Natural killer cell (primary cell): ENCODE data around the gene RBM38. TPM values are rescaled to one million over a fixed set of nuclear protein-coding genes. Genes with fewer than 3 reads are reported as not detected.

Experiments used
- ATAC-seq, 3 donors: fragments of 150-1000 bp in 2 of 3; fragments of 200-7000 bp in 1 of 3; cut with Tn5 transposase; 1 replicate in 1 of 3; 2 replicates in 2 of 3; pipeline ENCODE4 v1.10.0; 2021; ENCODE audit warnings: mild to moderate bottlenecking in 2 of 3, moderate library complexity in 2 of 3
- DNase-seq, 2 donors: peaks; one replicate each; pipeline versions ENCODE4 v3.0.0 to v3.0.0-alpha.2; 2013 to 2021; ENCODE audit warnings: mixed read lengths in 1 of 2
- H3K27ac ChIP-seq: one replicate; pipeline ENCODE4 v1.5.1; 2013; ENCODE audit warnings: mild to moderate bottlenecking, low read length
- H3K27me3 ChIP-seq: one replicate; pipeline ENCODE4 v1.6.1; 2013; ENCODE audit warnings: low read length; ENCODE audit not compliant: control insufficient read depth, insufficient read depth
- H3K36me3 ChIP-seq: one replicate; pipeline ENCODE4 v1.6.1; 2013; ENCODE audit warnings: low read length; ENCODE audit not compliant: control insufficient read depth, insufficient read depth
- H3K4me1 ChIP-seq: one replicate; pipeline ENCODE4 v1.6.1; 2013; ENCODE audit warnings: low read length; ENCODE audit not compliant: control insufficient read depth, insufficient read depth
- H3K4me3 ChIP-seq: one replicate; pipeline ENCODE4 v1.5.1; 2013; ENCODE audit warnings: low read length
- H3K9me3 ChIP-seq: one replicate; pipeline ENCODE4 v1.6.1; 2013; ENCODE audit warnings: low read length; ENCODE audit not compliant: control insufficient read depth, insufficient read depth
- H3K27ac Mint-ChIP-seq, 2 donors: one replicate each; pipeline ENCODE4 v1.8.0; 2022; ENCODE audit warnings: mild to moderate bottlenecking in 2 of 2, mixed read lengths in 2 of 2, moderate library complexity in 1 of 2
- H3K27me3 Mint-ChIP-seq, 2 donors: one replicate each; pipeline ENCODE4 v1.8.0; 2022; ENCODE audit warnings: low read depth in 2 of 2, mixed read lengths in 2 of 2
- H3K36me3 Mint-ChIP-seq: one replicate; pipeline ENCODE4 v1.8.0; 2022; ENCODE audit warnings: mixed read lengths
- H3K4me1 Mint-ChIP-seq, 2 donors: one replicate each; pipeline ENCODE4 v1.8.0; 2022; ENCODE audit warnings: mixed read lengths in 2 of 2
- H3K4me3 Mint-ChIP-seq: one replicate; pipeline ENCODE4 v1.8.0; 2022; ENCODE audit warnings: mild to moderate bottlenecking, moderate library complexity, mixed read lengths
- H3K9me3 Mint-ChIP-seq, 2 donors: one replicate each; pipeline ENCODE4 v1.8.0; 2022; ENCODE audit warnings: mixed read lengths in 2 of 2
- CTCF ChIP-seq: fragments of 200-600 bp; IDR thresholded peaks from one replicate; pipeline ENCODE4 v1.8.0; 2022; ENCODE audit warnings: antibody characterized with exemption
- WGBS: methylation state at CpG from one replicate; pipeline ENCODE4 v1.1.7; 2013; ENCODE audit warnings: missing lambda C conversion rate; ENCODE audit not compliant: insufficient coverage; 5-methylcytosine and 5-hydroxymethylcytosine counted together
- intact Hi-C: fragments of 100-400 bp; cut with micrococcal nuclease; formaldehyde crosslinking; loops from one replicate; pipeline ENCODE4 v1.14.2; 2022
- total RNA-seq, 4 donors: library from RNA; stranded (reverse); fragments of 120-200 nt in 1 of 4; gene quantifications; one replicate each; pipeline versions ENCODE4 v1.2.3 to v1.2.4, GENCODE V29; 2013 to 2022

RBM38 gene
- total RNA-seq, 3 donors from 2014 or later (not counting 1 experiment from before 2014, with no cell fraction given) = 217 to 392 (median 264) TPM

GRCh38 chr20:57398231-57398821, 7.1 kb downstream of the RBM38 start:
- no peaks in the 10 kb centered on the region for H3K27me3 Mint-ChIP-seq
- no peak for TF ChIP-seq CTCF
- peak overlapping the region; percentile 86 for H3K4me3 Mint-ChIP-seq
- H3K4me1 Mint-ChIP-seq = peaks cover 79 to 94% of the 10 kb centered on the region in 2 donors
- Histone ChIP-seq H3K27me3 (no peaks in the 10 kb centered on the region), H3K27ac (peak overlapping the region; percentile 79), H3K9me3 (no peaks in the 10 kb centered on the region), H3K4me3 (peak overlapping the region; percentile 17), H3K36me3 (peaks cover 81% of the 10 kb centered on the region), H3K4me1 (peaks cover 100% of the 10 kb centered on the region)
- H3K9me3 Mint-ChIP-seq = no peaks in the 10 kb centered on the region
- peak overlapping the region; percentile 95 to 97 for H3K27ac Mint-ChIP-seq
- DNase-seq = peak; percentile 87 to 95
- intact Hi-C loops = loop anchor here (1.0 to 10.0 kb wide), 7 partner anchors 9 to 316 kb away; partner anchors contain the start of gene PMEPA1
- H3K36me3 Mint-ChIP-seq = no peaks in the 10 kb centered on the region
- WGBS = under 1% methylated on average over 27 of the region's 27 CpGs
- ATAC-seq = peak; percentile 66 to 87 (median 78)

GRCh38 chr20:57398901-57399535, 7.8 kb downstream of the RBM38 start:
- peaks cover 79% of the 10 kb centered on the region for H3K36me3 ChIP-seq
- H3K4me1 ChIP-seq = peaks cover 100% of the 10 kb centered on the region
- intact Hi-C loops = loop anchor here (1.0 to 10.0 kb wide), 8 partner anchors 8 to 316 kb away; partner anchors contain the start of gene PMEPA1
- peak overlapping the region; percentile 79 for H3K27ac ChIP-seq
- H3K27ac Mint-ChIP-seq = peak overlapping the region; percentile 95 to 97
- no peaks in the 10 kb centered on the region for H3K9me3 Mint-ChIP-seq
- no peak for DNase-seq
- no peak for TF ChIP-seq CTCF
- no peak for ATAC-seq
- no peaks in the 10 kb centered on the region for H3K27me3 ChIP-seq
- peaks cover 79 to 94% of the 10 kb centered on the region in 2 donors for H3K4me1 Mint-ChIP-seq
- peak overlapping the region; percentile 86 for H3K4me3 Mint-ChIP-seq
- 62% methylated on average over 13 of the region's 13 CpGs for WGBS
- H3K36me3 Mint-ChIP-seq = no peaks in the 10 kb centered on the region
- H3K9me3 ChIP-seq = no peaks in the 10 kb centered on the region
- H3K4me3 ChIP-seq = peak overlapping the region; percentile 17
- H3K27me3 Mint-ChIP-seq = no peaks in the 10 kb centered on the region

GRCh38 chr20:57399587-57400155, 8.5 kb downstream of the RBM38 start:
- H3K4me3 ChIP-seq = no peak overlapping the region
- Mint-ChIP-seq H3K27me3 (no peaks in the 10 kb centered on the region), H3K4me3 (peak overlapping the region; percentile 86), H3K27ac (peak overlapping the region; percentile 95 to 97), H3K9me3 (no peaks in the 10 kb centered on the region), H3K36me3 (no peaks in the 10 kb centered on the region), H3K4me1 (peaks cover 75 to 94% of the 10 kb centered on the region in 2 donors)
- H3K9me3 ChIP-seq = no peaks in the 10 kb centered on the region
- ATAC-seq = no peak
- peaks cover 100% of the 10 kb centered on the region for H3K4me1 ChIP-seq
- WGBS = 60% methylated on average over 21 of the region's 21 CpGs
- H3K27ac ChIP-seq = peak overlapping the region; percentile 79
- no peak for TF ChIP-seq CTCF
- peaks cover 79% of the 10 kb centered on the region for H3K36me3 ChIP-seq
- DNase-seq = peak in 1 of 2 donors; percentile 76
- intact Hi-C loops = loop anchor here (1.0 to 10.0 kb wide), 7 partner anchors 8 to 315 kb away; partner anchors contain the start of gene PMEPA1
- no peaks in the 10 kb centered on the region for H3K27me3 ChIP-seq
